Adrenal gland (tissue), 12 donors: ENCODE measurements around the gene ABCE1. TPM values are rescaled to one million over a fixed set of nuclear protein-coding genes. Genes with fewer than 3 reads are reported as not detected.

Experiments used
- DNase-seq, 7 donors: peaks; one replicate each; pipeline ENCODE4 v3.0.0-alpha.2; 2019 to 2020
- H3K27ac ChIP-seq, 5 donors: fragments of 200-600 bp; sonication (generic) in 4 of 5; 1 replicate in 3 of 5; 2 replicates in 2 of 5; pipeline versions ENCODE4 v1.5.1 to v1.8.0; 2016 to 2020; ENCODE audit warnings: mild to moderate bottlenecking in 1 of 5
- H3K27me3 ChIP-seq: fragments of 200-600 bp; 2 replicates; pipeline ENCODE4 v1.8.0; 2021
- H3K36me3 ChIP-seq, 2 donors: fragments of 200-600 bp; replicated peaks in 1 of 2; 1 replicate in 1 of 2; 2 replicates in 1 of 2; pipeline versions ENCODE4 v1.5.1 to v1.8.0; 2018 to 2022
- H3K4me1 ChIP-seq, 2 donors: fragments of 200-600 bp; replicated peaks in 1 of 2; 1 replicate in 1 of 2; 2 replicates in 1 of 2; pipeline versions ENCODE4 v1.5.1 to v1.8.0; 2018 to 2021
- H3K4me3 ChIP-seq, 4 donors: fragments of 200-600 bp; sonication (generic) in 3 of 4; one replicate each; pipeline ENCODE4 v1.5.1; 2016 to 2018
- H3K9me3 ChIP-seq, 3 donors: fragments of 200-600 bp; sonication (generic) in 1 of 3; replicated peaks in 1 of 3; 1 replicate in 2 of 3; 2 replicates in 1 of 3; pipeline versions ENCODE4 v1.5.1 to v1.8.0; 2016 to 2021
- POLR2A ChIP-seq, 2 donors: fragments of 450-650 bp; IDR thresholded peaks; one replicate each; pipeline ENCODE4 v1.6.1; 2017; ENCODE audit warnings: antibody characterized with exemption in 2 of 2, mild to moderate bottlenecking in 2 of 2, moderate library complexity in 1 of 2
- WGBS, 4 donors: extraction: QIAGEN DNeasy Blood & Tissue Kit in 2 of 4; methylation state at CpG; one replicate each; pipeline versions ENCODE4 v1.1.5 to v1.1.7; 2013 to 2017; 5-methylcytosine and 5-hydroxymethylcytosine counted together
- intact Hi-C, 2 donors: fragments of 100-400 bp; cut with DNase I; formaldehyde crosslinking; loops; one replicate each; pipeline versions ENCODE4 v1.14.1 to v1.15.0; 2022 to 2023
- polyA plus RNA-seq, 3 donors: library from polyadenylated mRNA; stranded (reverse); fragments of 200-250 nt in 2 of 3; fragments of 350-450 nt in 1 of 3; fragmentation: Illumina TruSeq in 1 of 3; extraction: RNeasy Lipid Tissue Mini Kit (QIAGEN cat#74804) in 1 of 3; gene quantifications; one replicate each; pipeline ENCODE4 v1.2.3, GENCODE V29; 2013 to 2014
- total RNA-seq, 9 donors: library from RNA; depleted of rRNA in 4 of 9; stranded (reverse); fragments of >200 nt in 4 of 9; fragments of 120-200 nt in 1 of 9; fragmentation: NEBNext Ultra II Directional in 1 of 9; extraction: Animal tissue kit (Norgen Biotek cat#: 25700) in 1 of 9; gene quantifications; one replicate each; pipeline versions ENCODE4 v1.1.0 to v1.2.4, GENCODE V29; 2013 to 2023
- TF ChIP-seq, protein P1 (sequence below), 6 experiments: fragments of 450-650 bp in 4 of 6; fragments of 200-600 bp in 2 of 6; sonication (generic) in 1 of 6; IDR thresholded peaks; 1 replicate in 5 of 6; 2 replicates in 1 of 6; pipeline versions ENCODE4 v1.5.1 to v1.8.0; 2016 to 2021; ENCODE audit warnings: antibody characterized with exemption in 6 of 6, mild to moderate bottlenecking in 2 of 6, moderate library complexity in 1 of 6
- donor health status: healthy with polysubstance abuse.
- donor health status: Bipolar disorder and iron deficiency.
- donor health status: DM: yes; HTN: yes; CAD: no.
- donor health status: DM: no; HTN: no; CAD: no.
- donor health status: DM: no; HTN: no; CAD: no.
- donor health status: DM: yes; HTN: yes; CAD: no.

The ABCE1 gene
- total and polyA plus RNA-seq, 12 donors = 14.9 to 82.0 (median 50.6) TPM

DNA sequence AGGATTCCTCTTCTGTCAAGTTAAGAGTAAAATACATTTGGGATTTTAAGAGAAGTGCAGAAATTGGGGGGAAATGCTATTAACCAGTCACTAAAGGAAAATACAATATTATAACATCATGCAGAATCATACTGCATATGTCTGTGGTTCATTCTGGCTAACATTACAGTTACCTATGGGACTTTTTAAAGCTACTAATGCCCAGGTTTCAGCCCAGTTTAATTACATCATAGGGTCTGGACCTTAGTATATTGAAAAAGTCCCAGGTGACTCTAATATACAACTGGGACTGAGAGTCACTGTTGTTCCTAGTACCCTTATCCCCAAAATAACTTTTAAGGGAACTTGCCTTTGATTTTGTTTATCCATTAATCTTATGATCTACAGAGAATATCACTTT, 10.0 kb downstream of the ABCE1 start:
- peaks cover 0 to 82% of the 10 kb centered on the region in 2 donors for H3K36me3 ChIP-seq
- H3K27me3 ChIP-seq = no peaks in the 10 kb centered on the region
- DNase-seq = no peak
- no peak overlapping the region for H3K27ac ChIP-seq
- TF ChIP-seq, protein P1, sequence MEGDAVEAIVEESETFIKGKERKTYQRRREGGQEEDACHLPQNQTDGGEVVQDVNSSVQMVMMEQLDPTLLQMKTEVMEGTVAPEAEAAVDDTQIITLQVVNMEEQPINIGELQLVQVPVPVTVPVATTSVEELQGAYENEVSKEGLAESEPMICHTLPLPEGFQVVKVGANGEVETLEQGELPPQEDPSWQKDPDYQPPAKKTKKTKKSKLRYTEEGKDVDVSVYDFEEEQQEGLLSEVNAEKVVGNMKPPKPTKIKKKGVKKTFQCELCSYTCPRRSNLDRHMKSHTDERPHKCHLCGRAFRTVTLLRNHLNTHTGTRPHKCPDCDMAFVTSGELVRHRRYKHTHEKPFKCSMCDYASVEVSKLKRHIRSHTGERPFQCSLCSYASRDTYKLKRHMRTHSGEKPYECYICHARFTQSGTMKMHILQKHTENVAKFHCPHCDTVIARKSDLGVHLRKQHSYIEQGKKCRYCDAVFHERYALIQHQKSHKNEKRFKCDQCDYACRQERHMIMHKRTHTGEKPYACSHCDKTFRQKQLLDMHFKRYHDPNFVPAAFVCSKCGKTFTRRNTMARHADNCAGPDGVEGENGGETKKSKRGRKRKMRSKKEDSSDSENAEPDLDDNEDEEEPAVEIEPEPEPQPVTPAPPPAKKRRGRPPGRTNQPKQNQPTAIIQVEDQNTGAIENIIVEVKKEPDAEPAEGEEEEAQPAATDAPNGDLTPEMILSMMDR (IDR thresholded peaks at IDR 0.05) = no peak
- TF ChIP-seq POLR2A (IDR thresholded peaks at IDR 0.05) = no peak
- intact Hi-C loops = no loop called here
- H3K4me1 ChIP-seq = peaks cover 0 to 2% of the 10 kb centered on the region in 2 donors
- no peaks in the 10 kb centered on the region for H3K9me3 ChIP-seq
- H3K4me3 ChIP-seq = no peak overlapping the region

DNA sequence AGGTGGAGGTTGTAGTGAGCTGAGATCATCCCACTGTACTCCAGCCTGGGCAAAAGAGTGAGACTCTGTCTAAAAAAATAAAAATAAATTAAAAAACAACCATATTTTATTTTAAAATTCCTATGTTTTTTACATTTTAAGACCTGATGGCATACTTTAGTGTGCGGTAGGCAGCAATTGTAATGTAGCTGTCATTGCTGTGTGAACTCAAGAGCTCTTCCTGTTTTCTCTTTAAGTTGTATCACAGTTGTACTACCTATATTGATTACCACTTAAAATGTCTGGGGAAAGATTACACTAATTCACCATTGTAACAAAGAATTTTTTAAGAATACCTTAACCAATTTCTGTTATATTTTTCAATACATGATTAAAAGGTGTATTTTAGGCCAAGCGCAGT, 27.3 kb downstream of the ABCE1 start:
- H3K27ac ChIP-seq = no peak overlapping the region
- 94 to 100% (median 97%) methylated on average over 2 of the region's 2 CpGs for WGBS, 4 donors
- H3K4me1 ChIP-seq = no peaks in the 10 kb centered on the region
- no peak overlapping the region for H3K4me3 ChIP-seq
- TF ChIP-seq, protein P1 (IDR thresholded peaks at IDR 0.05) = no peak
- TF ChIP-seq POLR2A (IDR thresholded peaks at IDR 0.05) = no peak
- intact Hi-C loops = no loop called here
- DNase-seq = no peak
- peaks cover 0 to 58% of the 10 kb centered on the region in 2 donors for H3K36me3 ChIP-seq
- H3K27me3 ChIP-seq = no peaks in the 10 kb centered on the region
- no peaks in the 10 kb centered on the region for H3K9me3 ChIP-seq

DNA sequence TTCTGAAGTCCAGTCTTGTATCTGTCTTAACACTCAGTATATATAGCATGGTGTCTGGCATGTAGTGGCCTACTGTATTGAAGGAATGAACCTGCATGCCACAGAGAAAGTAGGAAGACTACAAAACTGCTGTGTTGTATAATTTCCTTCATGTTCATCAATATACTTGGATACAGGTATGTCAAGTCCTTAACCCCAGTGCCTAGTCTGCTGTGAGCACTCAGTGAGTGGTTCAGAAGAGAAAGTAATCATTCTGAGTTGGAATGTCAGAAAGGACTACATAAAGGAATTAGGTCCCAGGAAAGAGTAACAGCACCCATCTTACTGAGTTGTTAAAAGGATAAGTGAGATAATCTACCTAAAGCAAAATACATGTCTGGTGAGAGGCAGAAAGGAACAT, 32.0 kb downstream of the ABCE1 start:
- no peaks in the 10 kb centered on the region for H3K4me1 ChIP-seq
- H3K36me3 ChIP-seq = peaks cover 0 to 19% of the 10 kb centered on the region in 2 donors
- no peaks in the 10 kb centered on the region for H3K27me3 ChIP-seq
- no peak for TF ChIP-seq POLR2A (IDR thresholded peaks at IDR 0.05)
- TF ChIP-seq, protein P1 (IDR thresholded peaks at IDR 0.05) = no peak
- intact Hi-C loops = no loop called here
- no peak for DNase-seq
- H3K9me3 ChIP-seq = no peaks in the 10 kb centered on the region
- H3K4me3 ChIP-seq = no peak overlapping the region
- no peak overlapping the region for H3K27ac ChIP-seq

DNA sequence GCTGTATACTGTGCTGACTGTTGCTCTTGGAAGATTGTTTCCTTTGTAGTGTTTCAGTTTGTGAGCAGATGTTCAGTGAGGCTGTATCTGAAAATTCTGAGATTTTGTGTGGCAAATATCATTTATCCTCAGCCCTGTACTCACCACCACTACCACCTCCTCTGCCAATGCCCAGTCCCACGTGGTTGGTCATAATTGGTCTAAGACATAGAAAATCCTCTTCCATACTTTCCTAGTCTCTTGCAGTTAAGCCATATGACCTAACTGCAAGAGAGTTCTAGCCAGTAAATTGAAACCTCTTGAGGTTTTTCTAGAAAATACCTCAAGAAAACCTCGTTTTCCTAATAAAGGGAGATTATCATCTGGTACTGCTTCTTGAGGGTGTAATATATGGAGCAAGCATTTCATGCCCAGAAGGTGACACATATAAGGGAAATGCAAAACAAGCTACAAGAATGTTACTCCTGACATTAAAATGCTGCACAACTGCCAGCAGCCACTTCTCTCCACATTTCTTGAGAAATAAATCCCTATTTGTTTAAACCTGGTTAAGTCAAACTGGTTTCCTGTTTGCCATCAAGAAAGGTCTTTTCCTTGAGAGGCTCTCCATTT, 32.8 kb downstream of the ABCE1 start:
- no peaks in the 10 kb centered on the region for H3K4me1 ChIP-seq
- intact Hi-C loops = no loop called here
- DNase-seq = no peak
- H3K4me3 ChIP-seq = no peak overlapping the region
- H3K9me3 ChIP-seq = no peaks in the 10 kb centered on the region
- 67 to 83% (median 80%) methylated on average over 2 of the region's 2 CpGs for WGBS, 4 donors
- H3K36me3 ChIP-seq = peaks cover 0 to 12% of the 10 kb centered on the region in 2 donors
- TF ChIP-seq, protein P1 (IDR thresholded peaks at IDR 0.05) = no peak
- no peak for TF ChIP-seq POLR2A (IDR thresholded peaks at IDR 0.05)
- H3K27ac ChIP-seq = peak overlapping the region in 1 of 5 donors; percentile 13
- no peaks in the 10 kb centered on the region for H3K27me3 ChIP-seq
